GM12801 (cell line): ENCODE data around the gene CCND3.

Experiments used
- TF ChIP-seq, protein P1 (sequence below): IDR thresholded peaks from one replicate; pipeline ENCODE4 v1.5.1; 2011; ENCODE audit warnings: control low read depth; ENCODE audit not compliant: insufficient read length; ENCODE audit errors: extremely low read depth

The CCND3 gene

DNA sequence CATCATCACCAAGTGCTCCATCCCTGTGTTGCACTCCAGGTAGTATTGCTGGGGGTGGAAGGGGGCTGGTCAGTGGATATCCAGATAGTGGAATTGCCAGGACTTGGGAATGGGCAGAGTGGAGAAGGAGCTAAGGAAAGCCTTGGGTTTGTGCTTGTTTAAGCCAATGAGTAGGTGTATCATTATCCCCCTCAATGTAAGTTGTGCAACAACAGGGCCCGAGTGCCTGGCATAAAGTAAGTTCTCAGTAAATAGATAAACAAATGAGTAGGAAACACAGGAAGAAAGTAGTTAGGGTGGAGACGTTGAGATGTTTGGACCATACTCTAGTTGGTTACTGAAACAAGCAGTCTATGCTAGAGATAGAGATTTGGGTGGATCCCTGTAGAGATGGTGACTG, 9.8 kb downstream of the CCND3 start:
- TF ChIP-seq, protein P1, sequence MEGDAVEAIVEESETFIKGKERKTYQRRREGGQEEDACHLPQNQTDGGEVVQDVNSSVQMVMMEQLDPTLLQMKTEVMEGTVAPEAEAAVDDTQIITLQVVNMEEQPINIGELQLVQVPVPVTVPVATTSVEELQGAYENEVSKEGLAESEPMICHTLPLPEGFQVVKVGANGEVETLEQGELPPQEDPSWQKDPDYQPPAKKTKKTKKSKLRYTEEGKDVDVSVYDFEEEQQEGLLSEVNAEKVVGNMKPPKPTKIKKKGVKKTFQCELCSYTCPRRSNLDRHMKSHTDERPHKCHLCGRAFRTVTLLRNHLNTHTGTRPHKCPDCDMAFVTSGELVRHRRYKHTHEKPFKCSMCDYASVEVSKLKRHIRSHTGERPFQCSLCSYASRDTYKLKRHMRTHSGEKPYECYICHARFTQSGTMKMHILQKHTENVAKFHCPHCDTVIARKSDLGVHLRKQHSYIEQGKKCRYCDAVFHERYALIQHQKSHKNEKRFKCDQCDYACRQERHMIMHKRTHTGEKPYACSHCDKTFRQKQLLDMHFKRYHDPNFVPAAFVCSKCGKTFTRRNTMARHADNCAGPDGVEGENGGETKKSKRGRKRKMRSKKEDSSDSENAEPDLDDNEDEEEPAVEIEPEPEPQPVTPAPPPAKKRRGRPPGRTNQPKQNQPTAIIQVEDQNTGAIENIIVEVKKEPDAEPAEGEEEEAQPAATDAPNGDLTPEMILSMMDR: no peak

DNA sequence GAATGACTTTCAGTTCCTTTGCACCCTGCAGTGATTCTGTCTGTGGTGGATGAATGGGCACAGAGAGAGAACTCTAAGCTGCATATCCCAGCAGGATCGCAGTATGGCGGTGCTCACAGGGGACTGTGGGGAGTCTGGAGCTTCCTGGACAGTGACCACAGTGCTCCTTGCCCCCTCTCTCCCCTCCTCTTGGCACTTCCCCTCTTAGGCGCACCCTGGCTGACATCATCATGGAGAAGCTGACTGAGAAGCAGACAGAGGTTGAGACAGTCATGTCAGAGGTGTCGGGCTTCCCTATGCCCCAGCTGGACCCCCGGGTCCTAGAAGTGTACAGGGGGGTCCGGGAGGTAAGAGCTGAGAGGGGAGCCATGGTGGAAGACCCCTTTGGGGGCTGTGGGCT, 11.7 kb downstream of the CCND3 start:
- TF ChIP-seq, protein P1: no peak

DNA sequence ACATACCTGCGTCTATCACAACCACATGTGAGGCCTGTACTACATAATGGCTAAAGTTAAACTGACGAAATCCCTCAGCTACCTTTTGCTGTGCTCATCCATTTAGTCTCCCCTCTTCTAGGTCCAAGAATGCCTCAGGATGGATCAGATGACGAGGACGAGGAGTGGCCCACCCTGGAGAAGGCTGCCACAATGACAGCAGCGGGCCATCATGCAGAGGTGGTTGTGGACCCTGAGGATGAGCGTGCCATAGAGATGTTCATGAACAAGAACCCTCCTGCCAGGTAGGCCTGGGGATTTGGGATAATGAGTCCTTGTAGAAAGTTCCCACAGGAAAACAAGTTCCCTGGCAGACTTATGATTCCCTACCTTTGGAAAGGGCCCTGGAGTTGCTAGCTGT, 14.4 kb downstream of the CCND3 start:
- TF ChIP-seq, protein P1: no peak

DNA sequence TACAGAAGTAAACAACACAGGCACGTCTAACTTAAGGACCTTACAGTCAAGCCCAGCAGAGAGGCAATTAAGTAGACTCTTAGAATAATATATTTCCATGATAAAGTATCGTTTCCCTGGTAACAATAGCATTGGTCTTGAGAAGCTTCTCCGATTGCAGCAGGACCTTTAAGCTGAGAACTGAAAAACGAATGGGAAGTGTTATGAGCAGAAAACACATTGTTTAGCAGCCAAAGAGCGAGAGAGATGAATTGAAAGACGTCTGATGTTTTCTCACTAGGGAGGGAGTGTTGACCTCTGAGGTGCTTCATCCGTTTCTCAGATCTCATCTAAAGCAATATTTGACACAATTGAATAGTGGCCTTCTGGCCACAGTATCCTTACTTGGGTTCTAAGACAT, 19.5 kb downstream of the CCND3 start:
- TF ChIP-seq, protein P1: no peak

DNA sequence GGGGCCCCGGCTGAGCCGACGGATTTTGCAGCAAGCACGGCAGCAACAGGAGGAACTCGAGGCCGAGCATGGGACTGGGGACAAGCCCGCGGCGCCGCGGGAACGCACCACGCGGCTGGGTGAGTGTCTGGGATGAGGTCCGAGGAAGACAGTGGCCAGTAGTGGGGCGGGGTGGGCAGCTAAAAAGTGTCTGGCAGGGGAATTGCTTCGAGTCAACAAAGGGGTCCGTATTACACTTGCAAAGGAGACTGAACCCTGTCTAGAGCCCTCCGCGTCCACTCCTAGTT, 20.0 kb downstream of the CCND3 start:
- TF ChIP-seq, protein P1: no peak

DNA sequence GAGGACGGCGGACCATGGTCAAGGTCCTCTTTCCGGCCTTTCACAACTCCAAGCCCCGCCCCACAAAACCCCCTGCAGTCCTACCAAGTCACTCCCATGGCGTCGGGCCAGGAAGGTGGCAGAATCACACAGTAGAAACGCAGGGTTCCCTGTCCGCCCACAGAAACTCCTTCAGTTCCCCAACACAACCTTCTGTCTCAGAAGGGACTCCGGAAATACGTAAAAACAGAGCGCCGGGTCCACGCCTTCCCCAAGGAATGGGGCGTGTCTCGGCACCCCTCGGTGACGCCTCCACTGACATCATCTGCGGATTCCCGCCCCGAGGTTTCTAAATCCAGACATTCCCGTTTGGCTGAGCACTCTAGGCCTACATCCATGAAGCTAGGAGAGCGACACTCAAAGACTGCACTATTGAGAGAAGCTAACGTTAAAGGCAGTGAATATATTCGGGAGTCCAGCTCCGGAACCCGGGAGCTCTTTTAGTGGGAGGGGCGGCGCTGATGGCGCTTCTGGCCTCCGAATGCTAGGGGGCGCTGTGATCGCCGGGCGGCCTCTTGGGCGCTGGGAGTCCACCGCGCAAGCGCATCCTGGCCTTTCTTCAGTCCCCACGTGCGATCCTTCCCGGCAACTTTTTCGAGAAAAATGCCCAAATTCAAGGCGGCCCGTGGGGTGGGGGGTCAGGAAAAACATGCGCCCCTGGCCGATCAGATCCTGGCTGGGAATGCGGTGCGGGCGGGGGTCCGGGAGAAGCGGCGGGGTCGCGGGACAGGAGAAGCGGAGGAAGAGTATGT, 20.5 kb downstream of the CCND3 start, which contains the start of the genes BYSL and MED20:
Gene BYSL, plus strand, starts transcription at position 579 of the 791 bp plus-strand sequence. Its CDS starts 64 bp downstream, at position 643.
Gene MED20, minus strand, starts transcription at position 219 of the 791 bp plus-strand sequence. Its CDS starts 121 bp downstream, at position 98.
- TF ChIP-seq, protein P1: peak; percentile 11

DNA sequence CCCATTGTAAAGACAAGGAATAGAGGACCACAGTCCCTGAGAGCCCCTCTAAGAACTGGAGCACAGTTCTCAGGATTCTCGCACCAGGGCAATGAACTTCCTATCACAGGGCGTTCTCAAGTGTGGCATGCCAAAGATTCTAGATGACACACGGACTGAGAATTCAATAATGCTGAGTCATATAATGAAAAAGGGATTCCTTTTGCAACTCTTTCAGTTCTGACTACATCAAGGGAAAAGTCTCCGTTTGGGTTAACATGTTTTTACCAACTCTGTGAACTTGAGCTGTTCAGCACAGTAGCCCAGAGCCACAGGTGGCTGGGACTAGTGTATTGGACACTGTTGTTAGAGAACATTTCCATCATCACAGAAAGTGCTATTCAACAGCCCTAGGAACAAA, 24.1 kb downstream of the CCND3 start:
- TF ChIP-seq, protein P1: no peak
